Muscle layer of colon (tissue), 2 donors: Measurements from ENCODE around the gene TAGLN.
A peak's percentile ranks its signal among the peaks of the same experiment; 100 is the strongest.
"Not testable (repeated sequence)": the region's sequence is repeated elsewhere in the genome, so short reads cannot be mapped to it uniquely, and the experiment has no call there.

Experiments used
- H3K27ac ChIP-seq: one replicate; pipeline ENCODE4 v1.7.0; 2013; ENCODE audit warnings: low read depth, mild to moderate bottlenecking, low read length, moderate library complexity
- H3K27me3 ChIP-seq, 2 donors: one replicate each; pipeline ENCODE4 v1.7.0; 2013; ENCODE audit warnings: low read length in 2 of 2, mild to moderate bottlenecking in 2 of 2; ENCODE audit not compliant: insufficient read depth in 2 of 2, control insufficient read depth in 1 of 2
- H3K36me3 ChIP-seq: one replicate; pipeline ENCODE4 v1.7.0; 2013; ENCODE audit warnings: mild to moderate bottlenecking, low read length; ENCODE audit not compliant: insufficient read depth
- H3K4me1 ChIP-seq: one replicate; pipeline ENCODE4 v1.7.0; 2013; ENCODE audit warnings: mild to moderate bottlenecking, low read length; ENCODE audit not compliant: insufficient read depth
- H3K4me3 ChIP-seq, 2 donors: one replicate each; pipeline ENCODE4 v1.7.0; 2013; ENCODE audit warnings: low read length in 2 of 2, low read depth in 1 of 2, mild to moderate bottlenecking in 1 of 2, moderate library complexity in 1 of 2
- H3K9ac ChIP-seq: one replicate; pipeline ENCODE4 v1.7.0; 2013; ENCODE audit warnings: low read length
- H3K9me3 ChIP-seq: one replicate; pipeline ENCODE4 v1.7.0; 2013; ENCODE audit warnings: mild to moderate bottlenecking, low read length
- donor health status: abdominal sarcoma.
- donor health status: Adenocarcinoma of cecum.

TAGLN gene

DNA sequence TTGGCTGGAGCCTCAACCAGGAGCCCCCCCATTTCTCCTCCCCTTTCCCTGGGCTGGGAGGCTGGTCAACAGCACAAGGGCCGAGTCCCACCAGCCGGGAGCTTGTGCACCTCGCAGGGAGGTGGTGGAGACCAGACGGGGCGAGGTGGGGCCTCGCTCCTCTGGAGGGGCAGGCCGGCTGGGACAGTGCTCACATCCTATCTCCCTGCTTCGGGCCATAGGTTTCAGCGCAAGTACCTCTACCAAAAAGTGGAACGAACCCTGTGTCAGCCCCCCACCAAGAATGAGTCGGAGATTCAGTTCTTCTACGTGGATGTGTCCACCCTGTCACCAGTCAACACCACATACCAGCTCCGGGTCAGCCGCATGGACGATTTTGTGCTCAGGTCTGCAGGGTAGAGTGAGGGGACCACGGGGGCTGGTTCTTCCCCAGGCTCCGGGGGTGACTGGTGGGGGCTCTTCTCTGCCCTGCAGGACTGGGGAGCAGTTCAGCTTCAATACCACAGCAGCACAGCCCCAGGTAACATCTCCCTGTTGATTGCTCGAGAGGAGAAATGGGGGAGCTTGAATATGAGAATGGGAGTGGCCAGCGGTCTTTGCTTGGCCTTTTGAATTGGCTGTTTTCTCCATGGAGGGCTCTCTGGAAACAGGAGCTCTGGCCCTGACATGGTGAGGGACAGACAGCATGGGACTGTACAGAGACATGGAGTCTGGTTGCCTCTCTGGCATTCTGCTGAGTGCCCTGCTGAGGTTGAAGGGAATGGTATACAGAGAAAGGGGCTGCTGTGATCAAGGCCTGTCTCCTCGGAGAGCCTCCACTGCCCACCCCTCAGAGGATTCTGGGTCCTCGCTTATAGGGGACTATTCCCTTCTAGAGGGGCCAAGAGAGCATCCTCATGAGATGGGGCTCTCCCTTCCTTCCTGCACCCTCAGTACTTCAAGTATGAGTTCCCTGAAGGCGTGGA, 17.3 kb upstream of the TAGLN start:
- H3K9me3 ChIP-seq: no peaks in the 10 kb centered on the region
- H3K27ac ChIP-seq: no peak overlapping the region
- no peaks in the 10 kb centered on the region for H3K27me3 ChIP-seq
- H3K36me3 ChIP-seq: peaks cover 31% of the 10 kb centered on the region
- peaks cover 30% of the 10 kb centered on the region for H3K4me1 ChIP-seq
- no peak overlapping the region for H3K9ac ChIP-seq
- H3K4me3 ChIP-seq: no peak overlapping the region

DNA sequence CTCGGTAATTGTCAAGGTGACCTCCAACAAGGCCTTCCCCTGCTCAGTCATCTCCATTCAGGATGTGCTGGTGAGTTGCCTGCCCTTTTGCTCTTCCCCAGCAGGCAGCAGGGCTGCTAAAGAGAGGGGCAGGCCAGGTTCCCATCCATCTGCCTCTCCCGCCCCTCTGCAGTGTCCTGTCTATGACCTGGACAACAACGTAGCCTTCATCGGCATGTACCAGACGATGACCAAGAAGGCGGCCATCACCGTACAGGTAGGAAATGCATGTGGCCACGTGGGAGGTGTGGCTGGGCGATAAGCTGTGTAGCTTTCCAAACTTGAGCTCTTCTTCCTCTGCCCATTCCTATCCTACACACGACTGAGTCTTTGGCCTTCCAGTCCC, 16.6 kb upstream of the TAGLN start:
- H3K27me3 ChIP-seq: no peaks in the 10 kb centered on the region
- H3K27ac ChIP-seq: no peak overlapping the region
- H3K36me3 ChIP-seq: peaks cover 38% of the 10 kb centered on the region
- H3K4me3 ChIP-seq: no peak overlapping the region
- peaks cover 30% of the 10 kb centered on the region for H3K4me1 ChIP-seq
- H3K9me3 ChIP-seq: no peaks in the 10 kb centered on the region
- no peak overlapping the region for H3K9ac ChIP-seq

DNA sequence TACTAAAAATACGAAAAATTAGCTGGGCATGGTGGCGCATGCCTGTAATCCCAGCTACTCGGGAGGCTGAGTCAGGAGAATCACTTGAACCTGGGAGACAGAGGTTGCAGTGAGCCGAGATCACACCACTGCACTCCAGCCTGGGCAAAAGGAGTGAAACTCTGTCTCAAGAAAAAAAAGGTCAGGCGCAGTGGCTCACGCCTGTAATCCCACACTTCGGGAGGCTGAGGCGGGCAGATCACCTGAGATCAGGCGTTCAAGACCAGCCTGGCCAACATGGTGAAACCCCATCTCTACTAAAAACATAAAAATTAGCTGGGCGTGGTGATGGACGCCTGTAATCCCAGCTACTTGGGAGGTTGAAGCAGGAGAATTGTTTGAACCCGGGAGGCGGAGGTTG, 16.0 kb upstream of the TAGLN start:
- Histone ChIP-seq H3K4me1 (peaks cover 25% of the 10 kb centered on the region), H3K36me3 (peaks cover 44% of the 10 kb centered on the region)
- not testable (repeated sequence) for H3K27ac ChIP-seq, H3K4me3 ChIP-seq, H3K27me3 ChIP-seq, H3K9me3 ChIP-seq, H3K9ac ChIP-seq

DNA sequence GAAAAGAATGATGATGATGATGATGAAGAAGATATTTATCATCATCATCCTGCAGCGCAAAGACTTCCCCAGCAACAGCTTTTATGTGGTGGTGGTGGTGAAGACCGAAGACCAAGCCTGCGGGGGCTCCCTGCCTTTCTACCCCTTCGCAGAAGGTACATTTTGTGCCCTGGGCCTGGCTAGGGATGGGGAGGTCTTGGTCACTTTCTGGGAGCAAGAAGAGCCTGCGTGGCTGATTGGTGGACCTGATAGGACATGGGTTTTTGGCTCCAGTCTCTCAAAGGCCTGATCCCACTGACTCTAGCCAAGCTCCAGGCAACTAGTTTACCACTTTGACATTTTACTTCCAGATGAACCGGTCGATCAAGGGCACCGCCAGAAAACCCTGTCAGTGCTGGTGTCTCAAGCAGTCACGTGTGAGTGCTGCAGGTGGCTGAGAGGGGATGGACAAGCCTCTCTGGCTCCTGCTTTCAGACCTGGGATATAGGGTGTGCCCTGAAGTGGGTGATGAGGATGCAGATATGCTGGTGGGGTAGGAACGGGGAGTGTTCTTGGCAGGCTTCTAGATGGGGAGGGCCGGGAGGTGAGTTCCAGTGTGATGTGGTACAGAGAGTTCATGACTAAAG, 15.3 kb upstream of the TAGLN start:
- Histone ChIP-seq H3K9me3 (no peaks in the 10 kb centered on the region), H3K4me1 (peaks cover 23% of the 10 kb centered on the region), H3K27me3 (no peaks in the 10 kb centered on the region), H3K4me3 (no peak overlapping the region), H3K9ac (no peak overlapping the region), H3K36me3 (peaks cover 51% of the 10 kb centered on the region), H3K27ac (no peak overlapping the region)

DNA sequence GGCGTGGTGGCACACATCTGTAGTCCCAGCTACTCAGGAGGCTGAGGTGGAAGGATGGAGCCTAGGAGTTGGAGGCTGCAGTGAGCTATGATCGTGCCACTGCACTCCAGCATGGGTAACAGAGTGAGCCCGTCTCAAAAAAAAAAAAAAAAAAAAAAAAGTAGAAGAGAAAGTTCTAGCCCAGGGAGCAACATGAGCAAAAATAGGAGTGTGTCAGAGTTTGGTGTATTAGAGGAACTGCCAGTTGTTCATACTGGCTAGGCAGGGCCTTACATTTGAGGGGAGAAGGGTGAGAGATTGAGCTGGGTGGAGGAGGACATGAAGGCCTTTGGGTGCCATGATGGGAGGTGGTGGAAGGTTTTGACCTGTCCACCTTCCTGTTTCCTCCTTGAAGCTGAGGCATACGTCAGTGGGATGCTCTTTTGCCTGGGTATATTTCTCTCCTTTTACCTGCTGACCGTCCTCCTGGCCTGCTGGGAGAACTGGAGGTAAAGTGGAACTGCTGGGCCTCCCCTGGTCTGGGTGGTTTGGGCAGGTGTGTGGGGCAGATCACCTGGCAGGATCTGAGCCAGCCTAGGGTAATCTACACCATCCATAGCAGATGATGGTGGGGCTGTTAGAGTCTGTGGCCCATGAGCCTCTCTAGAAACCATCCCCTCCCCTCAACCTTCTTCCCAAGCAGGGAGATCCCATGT, 13.3 kb upstream of the TAGLN start:
- no peaks in the 10 kb centered on the region for H3K9me3 ChIP-seq
- no peaks in the 10 kb centered on the region for H3K27me3 ChIP-seq
- H3K27ac ChIP-seq: no peak overlapping the region
- H3K4me1 ChIP-seq: peaks cover 9% of the 10 kb centered on the region
- no peak overlapping the region for H3K9ac ChIP-seq
- no peak overlapping the region for H3K4me3 ChIP-seq
- peaks cover 71% of the 10 kb centered on the region for H3K36me3 ChIP-seq

DNA sequence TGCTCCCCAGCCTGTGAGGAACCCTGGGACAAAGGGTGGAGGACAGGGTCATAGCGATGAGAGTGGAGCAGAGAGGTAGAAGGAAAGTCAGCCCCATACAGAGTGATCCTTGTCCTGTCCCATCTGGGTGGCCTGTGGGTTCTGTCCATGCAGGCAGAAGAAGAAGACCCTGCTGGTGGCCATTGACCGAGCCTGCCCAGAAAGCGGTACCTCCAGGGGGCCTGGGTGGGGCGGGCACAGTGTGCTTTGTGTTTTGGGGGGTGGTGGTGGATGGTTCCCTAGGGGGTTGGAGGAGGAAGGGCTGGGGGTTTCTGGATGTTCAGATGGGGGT, 12.8 kb upstream of the TAGLN start:
- H3K36me3 ChIP-seq: peaks cover 72% of the 10 kb centered on the region
- no peak overlapping the region for H3K4me3 ChIP-seq
- H3K4me1 ChIP-seq: peaks cover 5% of the 10 kb centered on the region
- H3K27ac ChIP-seq: no peak overlapping the region
- no peaks in the 10 kb centered on the region for H3K27me3 ChIP-seq
- no peak overlapping the region for H3K9ac ChIP-seq
- no peaks in the 10 kb centered on the region for H3K9me3 ChIP-seq

DNA sequence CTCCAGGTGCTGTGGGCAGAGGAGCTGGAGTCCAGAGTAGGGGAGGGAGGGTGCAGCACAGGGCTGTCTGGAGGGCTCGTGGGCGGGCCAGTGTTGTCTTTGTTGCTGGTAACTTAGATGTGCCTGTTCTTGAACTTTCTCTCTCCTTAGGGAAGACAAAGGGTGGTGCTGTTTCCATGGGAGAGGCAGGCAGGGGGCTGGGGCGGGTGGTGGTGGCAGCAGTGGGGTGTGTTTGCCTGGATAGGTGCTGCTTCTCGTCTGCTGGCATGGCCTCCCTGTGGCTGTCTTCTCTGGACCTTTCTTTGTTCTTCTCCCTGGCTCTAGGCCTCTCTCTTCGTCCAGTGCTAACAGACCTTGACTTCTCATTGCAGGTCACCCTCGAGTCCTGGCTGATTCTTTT, 12.2 kb upstream of the TAGLN start:
- Histone ChIP-seq H3K27me3 (no peaks in the 10 kb centered on the region), H3K9me3 (no peaks in the 10 kb centered on the region), H3K36me3 (peaks cover 73% of the 10 kb centered on the region), H3K9ac (no peak overlapping the region), H3K4me1 (no peaks in the 10 kb centered on the region), H3K27ac (no peak overlapping the region), H3K4me3 (no peak overlapping the region)

DNA sequence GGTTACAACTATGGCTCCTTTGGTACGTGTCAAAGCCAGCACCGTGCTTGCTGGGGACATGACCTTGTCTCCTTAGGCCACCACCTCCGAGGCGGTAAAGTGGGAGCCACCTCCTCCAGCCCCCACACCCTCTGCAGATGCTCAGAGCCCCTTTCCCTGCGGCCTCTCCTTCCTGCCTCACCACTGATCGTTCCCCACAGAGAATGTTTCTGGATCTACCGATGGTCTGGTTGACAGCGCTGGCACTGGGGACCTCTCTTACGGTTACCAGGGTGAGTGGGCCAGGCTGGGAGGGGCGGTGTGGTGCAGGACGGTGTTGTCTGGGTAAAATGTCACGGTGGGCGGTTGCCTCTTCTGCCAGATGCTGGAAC, 11.8 kb upstream of the TAGLN start:
- Histone ChIP-seq H3K27ac (no peak overlapping the region), H3K9ac (no peak overlapping the region), H3K4me3 (no peak overlapping the region), H3K27me3 (no peaks in the 10 kb centered on the region), H3K36me3 (peaks cover 73% of the 10 kb centered on the region), H3K4me1 (no peaks in the 10 kb centered on the region), H3K9me3 (no peaks in the 10 kb centered on the region)

DNA sequence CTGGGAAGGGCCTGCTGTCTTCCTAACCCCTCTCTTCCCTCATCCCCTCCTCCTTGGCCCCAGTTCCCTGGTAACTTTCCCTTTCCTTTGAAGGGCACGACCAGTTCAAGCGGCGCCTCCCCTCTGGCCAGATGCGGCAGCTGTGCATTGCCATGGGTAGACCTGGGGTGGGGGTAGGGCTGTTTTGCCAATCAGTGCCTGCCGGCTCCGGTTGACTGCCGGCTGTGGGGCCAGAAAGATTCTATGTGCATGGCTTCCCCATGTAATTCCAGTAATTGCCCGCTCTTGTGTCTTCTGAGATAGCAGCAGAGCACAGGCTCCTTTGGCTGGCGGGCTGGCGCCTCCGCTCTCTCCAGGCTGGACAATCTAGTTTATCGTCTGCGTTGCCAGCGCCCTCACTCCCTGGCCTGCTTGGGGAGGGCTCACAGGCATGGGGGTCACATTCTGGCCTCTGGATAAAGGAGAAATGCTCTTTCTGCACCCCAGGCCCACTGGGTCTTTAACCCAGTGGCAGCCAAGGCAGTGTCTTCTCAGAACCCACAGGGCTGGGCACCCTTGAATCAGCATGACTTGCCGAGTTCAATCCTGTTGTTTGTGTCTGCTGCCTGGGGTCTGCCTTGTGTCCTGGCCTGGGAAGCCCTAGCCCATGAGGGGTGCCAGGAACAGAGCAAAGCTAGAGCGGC, 11.2 kb upstream of the TAGLN start:
- Histone ChIP-seq H3K9me3 (no peaks in the 10 kb centered on the region), H3K27ac (peak overlapping the region; percentile 63), H3K4me3 (no peak overlapping the region), H3K36me3 (peaks cover 74% of the 10 kb centered on the region), H3K9ac (no peak overlapping the region), H3K4me1 (no peaks in the 10 kb centered on the region), H3K27me3 (no peaks in the 10 kb centered on the region)

DNA sequence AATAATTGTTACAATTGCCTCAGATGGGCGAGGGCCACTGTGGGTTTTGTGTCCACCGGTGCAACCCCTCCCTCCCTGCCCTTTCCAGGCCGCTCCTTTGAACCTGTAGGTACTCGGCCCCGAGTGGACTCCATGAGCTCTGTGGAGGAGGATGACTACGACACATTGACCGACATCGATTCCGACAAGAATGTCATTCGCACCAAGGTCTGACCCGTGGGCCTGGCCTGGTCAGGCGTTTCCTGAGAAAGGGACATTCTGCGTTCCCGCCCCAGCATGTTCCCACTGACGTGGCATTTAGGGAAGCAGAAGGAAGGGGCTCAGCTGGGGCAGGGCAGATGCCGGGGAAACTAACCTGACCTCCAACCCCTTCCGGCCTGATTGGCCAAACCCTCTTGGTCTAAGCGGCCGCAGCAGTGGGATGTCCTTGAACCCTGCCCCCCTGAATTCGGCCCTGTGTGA, 10.5 kb upstream of the TAGLN start:
- peaks cover 79% of the 10 kb centered on the region for H3K36me3 ChIP-seq
- no peak overlapping the region for H3K27ac ChIP-seq
- H3K4me1 ChIP-seq: no peaks in the 10 kb centered on the region
- H3K4me3 ChIP-seq: no peak overlapping the region
- H3K27me3 ChIP-seq: no peaks in the 10 kb centered on the region
- H3K9ac ChIP-seq: no peak overlapping the region
- H3K9me3 ChIP-seq: no peaks in the 10 kb centered on the region
